ENCODE data around the gene ANKRD36B.
"Not testable (repeated sequence)": the region's sequence is repeated elsewhere in the genome, so short reads cannot be mapped to it uniquely, and the experiment has no call there.

DNA sequence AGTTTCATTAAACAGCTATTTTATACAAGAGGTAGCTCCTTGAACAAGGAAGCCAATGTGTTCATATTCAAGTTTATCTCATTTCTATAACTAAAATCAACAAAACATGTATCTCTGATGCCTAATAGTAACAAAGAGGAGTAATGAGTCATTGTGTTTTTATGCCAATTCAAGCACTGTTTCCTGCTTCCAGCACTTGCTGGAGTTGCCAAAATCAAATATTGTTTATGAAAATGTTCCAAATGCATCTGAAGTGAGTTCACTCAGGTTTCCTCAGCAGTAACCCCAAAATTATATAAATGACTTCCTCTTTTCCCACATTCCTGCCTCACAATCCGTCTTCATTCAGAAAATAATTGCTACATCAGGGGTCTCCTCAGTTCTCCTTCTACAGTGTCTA is 39.2 kb downstream of the ANKRD36B start:
- TF ChIP-seq, protein P1, sequence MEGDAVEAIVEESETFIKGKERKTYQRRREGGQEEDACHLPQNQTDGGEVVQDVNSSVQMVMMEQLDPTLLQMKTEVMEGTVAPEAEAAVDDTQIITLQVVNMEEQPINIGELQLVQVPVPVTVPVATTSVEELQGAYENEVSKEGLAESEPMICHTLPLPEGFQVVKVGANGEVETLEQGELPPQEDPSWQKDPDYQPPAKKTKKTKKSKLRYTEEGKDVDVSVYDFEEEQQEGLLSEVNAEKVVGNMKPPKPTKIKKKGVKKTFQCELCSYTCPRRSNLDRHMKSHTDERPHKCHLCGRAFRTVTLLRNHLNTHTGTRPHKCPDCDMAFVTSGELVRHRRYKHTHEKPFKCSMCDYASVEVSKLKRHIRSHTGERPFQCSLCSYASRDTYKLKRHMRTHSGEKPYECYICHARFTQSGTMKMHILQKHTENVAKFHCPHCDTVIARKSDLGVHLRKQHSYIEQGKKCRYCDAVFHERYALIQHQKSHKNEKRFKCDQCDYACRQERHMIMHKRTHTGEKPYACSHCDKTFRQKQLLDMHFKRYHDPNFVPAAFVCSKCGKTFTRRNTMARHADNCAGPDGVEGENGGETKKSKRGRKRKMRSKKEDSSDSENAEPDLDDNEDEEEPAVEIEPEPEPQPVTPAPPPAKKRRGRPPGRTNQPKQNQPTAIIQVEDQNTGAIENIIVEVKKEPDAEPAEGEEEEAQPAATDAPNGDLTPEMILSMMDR (IDR thresholded peaks at IDR 0.05) = not testable (repeated sequence)
- not testable (repeated sequence) for TF ChIP-seq POLR2A (IDR thresholded peaks at IDR 0.05)

Measured in right lobe of liver (tissue), 4 donors.